H1 (cell line): ENCODE data around the gene ADM.

ENCODE experiments used
- ASH2L ChIP-seq: fragments of 200-600, 300-600 bp; sonication (generic); IDR thresholded peaks from one replicate; pipeline ENCODE4 v1.7.1; 2017; ENCODE audit warnings: low read length
- BCL11A ChIP-seq, 2 experiments: IDR thresholded peaks; one replicate each; pipeline ENCODE4 v1.6.1; 2011; ENCODE audit warnings: low read depth in 2 of 2, low read length in 2 of 2, mild to moderate bottlenecking in 2 of 2
- CTCF ChIP-seq, 3 experiments: IDR thresholded peaks; 1 replicate in 2 of 3; 2 replicates in 1 of 3; pipeline versions ENCODE4 v1.5.1 to v1.6.1; 2011; ENCODE audit warnings: low read length in 3 of 3, mild to moderate bottlenecking in 3 of 3, inconsistent platforms in 2 of 3, low read depth in 1 of 3, moderate library complexity in 1 of 3; ENCODE audit not compliant: insufficient read depth in 1 of 3; ENCODE audit errors: control extremely low read depth in 1 of 3
- EP300 ChIP-seq, 2 experiments: IDR thresholded peaks; 1 replicate in 1 of 2; 2 replicates in 1 of 2; pipeline ENCODE4 v1.6.1; 2011 to 2012; ENCODE audit warnings: low read depth in 2 of 2, low read length in 2 of 2, mild to moderate bottlenecking in 2 of 2, borderline replicate concordance in 1 of 2, inconsistent platforms in 1 of 2, moderate library complexity in 1 of 2
- EZH2 ChIP-seq: fragments of 200-600 bp; sonication (generic); IDR thresholded peaks from 2 replicates; pipeline ENCODE4 v1.7.1; 2012; ENCODE audit warnings: low read depth, mild to moderate bottlenecking, moderate library complexity, low read length, inconsistent platforms; ENCODE audit not compliant: severe bottlenecking
- JUND ChIP-seq: IDR thresholded peaks from 2 replicates; pipeline ENCODE4 v1.6.1; 2011; ENCODE audit warnings: mild to moderate bottlenecking, improper control_type of control experiment, low read length
- POLR2A ChIP-seq, 2 experiments: IDR thresholded peaks; 1 replicate in 1 of 2; 2 replicates in 1 of 2; pipeline ENCODE4 v1.6.1; 2011; ENCODE audit warnings: low read depth in 2 of 2, low read length in 2 of 2, mild to moderate bottlenecking in 2 of 2; ENCODE audit errors: control extremely low read depth in 1 of 2
- RFX5 ChIP-seq: IDR thresholded peaks from 2 replicates; pipeline ENCODE4 v1.6.1; 2011; ENCODE audit warnings: low read depth, low read length, improper control_type of control experiment, borderline replicate concordance
- RXRA ChIP-seq: IDR thresholded peaks from 2 replicates; pipeline ENCODE4 v1.6.1; 2011; ENCODE audit warnings: low read depth, mild to moderate bottlenecking, low read length, moderate library complexity; ENCODE audit not compliant: insufficient read depth
- TAF1 ChIP-seq: IDR thresholded peaks from 2 replicates; pipeline ENCODE4 v1.6.1; 2011; ENCODE audit warnings: mild to moderate bottlenecking, low read depth, low read length
- TEAD4 ChIP-seq: IDR thresholded peaks from 2 replicates; pipeline ENCODE4 v1.6.1; 2012; ENCODE audit warnings: low read depth, low read length, inconsistent platforms, mixed read lengths
- ZNF274 ChIP-seq: IDR thresholded peaks from 2 replicates; pipeline ENCODE4 v1.7.0; 2012; ENCODE audit warnings: low read length, borderline replicate concordance; ENCODE audit errors: extremely low read depth

- TF ChIP-seq ZNF274: no peak
- TF ChIP-seq ASH2L: no peak
- no peak for TF ChIP-seq CTCF (IDR thresholded peaks at IDR 0.05; ENCODE audit: control extremely low read depth in 1 of 3, insufficient read depth in 1 of 3, low read depth in 1 of 3, low read length in 3 of 3)
- no peak for TF ChIP-seq POLR2A (IDR thresholded peaks at IDR 0.05; ENCODE audit: control extremely low read depth in 1 of 2, low read depth in 2 of 2, low read length in 2 of 2)
- TF ChIP-seq TEAD4: no peak
- TF ChIP-seq EP300 (IDR thresholded peaks at IDR 0.05; ENCODE audit: borderline replicate concordance in 1 of 2, low read depth in 2 of 2, low read length in 2 of 2): no peak
- TF ChIP-seq BCL11A (IDR thresholded peaks at IDR 0.05; ENCODE audit: low read depth in 2 of 2, low read length in 2 of 2): no peak
- TF ChIP-seq RXRA: no peak
- TF ChIP-seq TAF1: no peak
- no peak for TF ChIP-seq JUND
- TF ChIP-seq RFX5: no peak
- no peak for TF ChIP-seq EZH2
Measured at GRCh38 chr11:10287766-10288715, 16.8 kb upstream of the ADM start.
